Liver (tissue), 3 donors: ENCODE data around the gene SLC1A5.

Source experiments
- CTCF ChIP-seq: fragments of 150-350 bp; IDR thresholded peaks from 2 replicates; pipeline ENCODE4 v1.5.1; 2017; ENCODE audit warnings: improper control_type of control experiment, low read depth, low read length; ENCODE audit not compliant: missing input control
- EGR1 ChIP-seq, 2 donors: IDR thresholded peaks; 2 replicates each; pipeline ENCODE4 v1.6.1; 2016 to 2018; ENCODE audit warnings: antibody characterized with exemption in 2 of 2, low read depth in 2 of 2
- FOXA2 ChIP-seq: IDR thresholded peaks from 2 replicates; pipeline ENCODE4 v1.6.1; 2016; ENCODE audit warnings: antibody characterized with exemption
- GABPA ChIP-seq, 2 donors: IDR thresholded peaks in 1 of 2; conservative IDR thresholded peaks in 1 of 2; 2 replicates each; pipeline ENCODE4 v1.6.1; 2016; ENCODE audit warnings: antibody characterized with exemption in 2 of 2, mild to moderate bottlenecking in 1 of 2, moderate library complexity in 1 of 2
- MAX ChIP-seq: IDR thresholded peaks from 2 replicates; pipeline ENCODE4 v1.6.1; 2016; ENCODE audit warnings: antibody characterized with exemption
- RAD21 ChIP-seq, 2 donors: IDR thresholded peaks; 2 replicates each; pipeline ENCODE4 v1.6.1; 2016; ENCODE audit warnings: antibody characterized with exemption in 2 of 2, mild to moderate bottlenecking in 2 of 2
- REST ChIP-seq: IDR thresholded peaks from 2 replicates; pipeline ENCODE4 v1.6.1; 2016; ENCODE audit warnings: antibody characterized with exemption, mild to moderate bottlenecking
- SP1 ChIP-seq: IDR thresholded peaks from 2 replicates; pipeline ENCODE4 v1.6.1; 2018; ENCODE audit warnings: antibody characterized with exemption, mild to moderate bottlenecking
- TAF1 ChIP-seq: conservative IDR thresholded peaks from 2 replicates; pipeline ENCODE4 v1.6.1; 2016; ENCODE audit warnings: antibody characterized with exemption, mild to moderate bottlenecking
- YY1 ChIP-seq: IDR thresholded peaks from 2 replicates; pipeline ENCODE4 v1.6.1; 2016; ENCODE audit warnings: antibody characterized with exemption, mild to moderate bottlenecking
- ZBTB33 ChIP-seq: IDR thresholded peaks from 2 replicates; pipeline ENCODE4 v1.6.1; 2016; ENCODE audit warnings: antibody characterized with exemption
- donor health status: healthy.
- donor health status: healthy.

- no peak for TF ChIP-seq TAF1
- TF ChIP-seq REST = no peak
- no peak for TF ChIP-seq CTCF
- TF ChIP-seq RAD21 (IDR thresholded peaks at IDR 0.05) = no peak
- no peak for TF ChIP-seq SP1
- TF ChIP-seq GABPA (IDR thresholded peaks at IDR 0.05 in 1 of 2, conservative IDR thresholded peaks at IDR 0.05 in 1 of 2) = no peak
- no peak for TF ChIP-seq ZBTB33
- no peak for TF ChIP-seq YY1
- TF ChIP-seq MAX = no peak
- no peak for TF ChIP-seq FOXA2
- TF ChIP-seq EGR1 (IDR thresholded peaks at IDR 0.05; ENCODE audit: low read depth in 2 of 2) = no peak
Observed at GRCh38 chr19:46762245-46762890, 26.0 kb downstream of the SLC1A5 start.
